HUES6 (cell line): ENCODE measurements around the gene CRIP3.

ENCODE experiments used
- H3K27ac ChIP-seq: 2 replicates; pipeline ENCODE4 v1.7.0; 2013; ENCODE audit warnings: low read depth, mild to moderate bottlenecking, low read length, inconsistent platforms
- H3K27me3 ChIP-seq: 2 replicates; pipeline ENCODE4 v1.6.1; 2013; ENCODE audit warnings: low read length; ENCODE audit not compliant: control insufficient read depth, insufficient read depth
- H3K36me3 ChIP-seq: 2 replicates; pipeline ENCODE4 v1.6.1; 2013; ENCODE audit warnings: low read length; ENCODE audit not compliant: control insufficient read depth, insufficient read depth
- H3K4me1 ChIP-seq: 2 replicates; pipeline ENCODE4 v1.6.1; 2013; ENCODE audit warnings: low read length; ENCODE audit not compliant: control insufficient read depth, insufficient read depth
- H3K4me3 ChIP-seq: 2 replicates; pipeline ENCODE4 v1.5.1; 2013; ENCODE audit warnings: low read depth, low read length
- H3K9ac ChIP-seq: one replicate; pipeline ENCODE4 v1.6.1; 2013; ENCODE audit warnings: mild to moderate bottlenecking, low read length
- H3K9me3 ChIP-seq: 2 replicates; pipeline ENCODE4 v1.6.1; 2013; ENCODE audit warnings: low read depth, low read length; ENCODE audit not compliant: control insufficient read depth, insufficient read depth

CRIP3 gene

GRCh38 chr6:43334466-43335095 is 26.0 kb upstream of the CRIP3 start:
- peaks cover 4% of the 10 kb centered on the region; the same call in 1 of the 2 replicates for H3K4me1 ChIP-seq
- peaks cover 26% of the 10 kb centered on the region for H3K36me3 ChIP-seq
- no peaks in the 10 kb centered on the region for H3K27me3 ChIP-seq
- H3K9me3 ChIP-seq = no peaks in the 10 kb centered on the region
- no peak overlapping the region for H3K27ac ChIP-seq
- no peak overlapping the region for H3K4me3 ChIP-seq
- H3K9ac ChIP-seq = no peak overlapping the region

GRCh38 chr6:43331891-43332290 is 23.3 kb upstream of the CRIP3 start:
- Histone ChIP-seq H3K4me3 (no peak overlapping the region), H3K9ac (no peak overlapping the region), H3K4me1 (peaks cover 4% of the 10 kb centered on the region; the same call in 1 of the 2 replicates), H3K27me3 (no peaks in the 10 kb centered on the region), H3K36me3 (peaks cover under 1% of the 10 kb centered on the region), H3K27ac (no peak overlapping the region), H3K9me3 (no peaks in the 10 kb centered on the region)

- H3K36me3 ChIP-seq = no peaks in the 10 kb centered on the region; the same call in 1 of the 2 replicates
- H3K4me1 ChIP-seq = peaks cover 4% of the 10 kb centered on the region; the same call in 1 of the 2 replicates
- H3K9me3 ChIP-seq = no peaks in the 10 kb centered on the region
- no peaks in the 10 kb centered on the region for H3K27me3 ChIP-seq
- no peak overlapping the region for H3K4me3 ChIP-seq
- H3K27ac ChIP-seq = no peak overlapping the region
- H3K9ac ChIP-seq = no peak overlapping the region
Measured at GRCh38 chr6:43331470-43331869, 22.8 kb upstream of the CRIP3 start.

GRCh38 chr6:43328528-43328927 is 19.9 kb upstream of the CRIP3 start:
- Histone ChIP-seq H3K27ac (no peak overlapping the region), H3K9ac (no peak overlapping the region), H3K4me3 (no peak overlapping the region), H3K36me3 (no peaks in the 10 kb centered on the region), H3K4me1 (no peaks in the 10 kb centered on the region), H3K27me3 (no peaks in the 10 kb centered on the region), H3K9me3 (no peaks in the 10 kb centered on the region)

- Histone ChIP-seq H3K9me3 (no peaks in the 10 kb centered on the region), H3K27me3 (no peaks in the 10 kb centered on the region), H3K36me3 (no peaks in the 10 kb centered on the region), H3K27ac (no peak overlapping the region), H3K9ac (no peak overlapping the region), H3K4me3 (no peak overlapping the region), H3K4me1 (no peaks in the 10 kb centered on the region)
Measured at GRCh38 chr6:43325876-43326275, 17.2 kb upstream of the CRIP3 start.

GRCh38 chr6:43318011-43318410 is 9.4 kb upstream of the CRIP3 start:
- Histone ChIP-seq H3K9ac (no peak overlapping the region), H3K4me1 (peaks cover 12% of the 10 kb centered on the region; the same call in 1 of the 2 replicates), H3K36me3 (no peaks in the 10 kb centered on the region), H3K27ac (no peak overlapping the region), H3K9me3 (no peaks in the 10 kb centered on the region), H3K4me3 (no peak overlapping the region), H3K27me3 (no peaks in the 10 kb centered on the region)

GRCh38 chr6:43313813-43314212 is 5.2 kb upstream of the CRIP3 start:
- H3K9me3 ChIP-seq = no peaks in the 10 kb centered on the region
- peaks cover 17% of the 10 kb centered on the region for H3K4me1 ChIP-seq
- H3K36me3 ChIP-seq = no peaks in the 10 kb centered on the region
- H3K27me3 ChIP-seq = no peaks in the 10 kb centered on the region
- no peak overlapping the region for H3K4me3 ChIP-seq
- no peak overlapping the region for H3K9ac ChIP-seq
- H3K27ac ChIP-seq = no peak overlapping the region

GRCh38 chr6:43311666-43312065 is 3.0 kb upstream of the CRIP3 start:
- H3K36me3 ChIP-seq = no peaks in the 10 kb centered on the region
- H3K4me3 ChIP-seq = no peak overlapping the region
- no peak overlapping the region for H3K9ac ChIP-seq
- peaks cover 17% of the 10 kb centered on the region for H3K4me1 ChIP-seq
- 0 out of 2 replicates have a peak, but pooled peaks cover 6% of the 10 kb centered on the region for H3K27me3 ChIP-seq
- no peak overlapping the region for H3K27ac ChIP-seq
- H3K9me3 ChIP-seq = no peaks in the 10 kb centered on the region

GRCh38 chr6:43310624-43311023 is 2.0 kb upstream of the CRIP3 start:
- no peaks in the 10 kb centered on the region for H3K9me3 ChIP-seq
- no peak overlapping the region for H3K4me3 ChIP-seq
- 0 out of 2 replicates have a peak, but pooled peaks cover 3% of the 10 kb centered on the region for H3K36me3 ChIP-seq
- H3K27ac ChIP-seq = no peak overlapping the region
- no peak overlapping the region for H3K9ac ChIP-seq
- H3K27me3 ChIP-seq = 0 out of 2 replicates have a peak, but pooled peaks cover 6% of the 10 kb centered on the region
- peaks cover 17% of the 10 kb centered on the region for H3K4me1 ChIP-seq

- H3K4me1 ChIP-seq = peaks cover 17% of the 10 kb centered on the region
- 0 out of 2 replicates have a peak, but pooled peaks cover 3% of the 10 kb centered on the region for H3K36me3 ChIP-seq
- H3K27me3 ChIP-seq = 0 out of 2 replicates have a peak, but pooled peaks cover 6% of the 10 kb centered on the region
- no peak overlapping the region for H3K4me3 ChIP-seq
- H3K9me3 ChIP-seq = no peaks in the 10 kb centered on the region
- H3K27ac ChIP-seq = no peak overlapping the region
- H3K9ac ChIP-seq = no peak overlapping the region
Measured at GRCh38 chr6:43310134-43310533, 1.5 kb upstream of the CRIP3 start.

- peak overlapping the region; percentile 71 for H3K4me3 ChIP-seq
- H3K27me3 ChIP-seq = 0 out of 2 replicates have a peak, but pooled peaks cover 6% of the 10 kb centered on the region
- H3K36me3 ChIP-seq = 0 out of 2 replicates have a peak, but pooled peaks cover 3% of the 10 kb centered on the region
- H3K27ac ChIP-seq = no peak overlapping the region; the same call in 1 of the 2 replicates
- peak overlapping the region; percentile 44 for H3K9ac ChIP-seq
- H3K9me3 ChIP-seq = no peaks in the 10 kb centered on the region
- H3K4me1 ChIP-seq = peaks cover 17% of the 10 kb centered on the region
Measured at GRCh38 chr6:43308990-43309477, 408 bp upstream of the CRIP3 start.
